HCT116 (cell line): Measurements from ENCODE around the gene TRAK1. TPM values are rescaled to one million over a fixed set of nuclear protein-coding genes. Genes with fewer than 3 reads are reported as not detected.

ENCODE experiments used
- ATAC-seq: fragments of 200-7000 bp; cut with Tn5 transposase; 2 replicates; pipeline ENCODE4 v1.9.1; 2020; ENCODE audit warnings: mild to moderate bottlenecking, moderate library complexity
- BruUV-seq: library from RNA; stranded (reverse); fragments of 400-500 nt; replicated peaks from 2 replicates; lab custom pipeline; 2021; lab: Mats Ljungman, UMichigan
- CTCF ChIA-PET: fragments of 300-600 bp; sonication (Branson Sonifier 250); formaldehyde crosslinking; loops from one replicate; lab custom pipeline; 2021; ENCODE audit warnings: antibody characterized with exemption; lab: Charles Lee
- POLR2A ChIA-PET: fragments of 300-600, 350-600 bp; sonication (Branson Sonifier 250); formaldehyde crosslinking; loops from one replicate; lab custom pipeline; 2021; ENCODE audit warnings: antibody characterized with exemption; lab: Charles Lee
- RAD21 ChIA-PET, 2 experiments: fragments of 300-600 bp; sonication (Branson Sonifier 250); formaldehyde crosslinking; loops; one replicate each; lab custom pipeline; 2023; ENCODE audit warnings: low total read pairs in 2 of 2; ENCODE audit not compliant: uncharacterized antibody in 2 of 2, unreplicated experiment in 2 of 2, low non-redundant PET in 1 of 2; lab: Charles Lee
- DNase-seq: peaks from one replicate; pipeline ENCODE4 v3.0.0-alpha.2; 2010; ENCODE audit warnings: low read depth, low spot score
- H2AFZ ChIP-seq: fragments of 200-600 bp; shearing (Covaris generic), sonication (generic); 2 replicates; pipeline ENCODE4 v1.6.1; 2017; ENCODE audit warnings: low read depth, mixed run types, mixed read lengths, antibody characterized with exemption, low read length; ENCODE audit not compliant: poor library complexity, severe bottlenecking
- H3K27ac ChIP-seq: 2 replicates; pipeline ENCODE4 v1.5.1; 2012; ENCODE audit warnings: low read depth, low read length
- H3K27me3 ChIP-seq: fragments of 200-600 bp; sonication (generic); 2 replicates; pipeline ENCODE4 v1.6.1; 2016; ENCODE audit warnings: mixed run types, low read length, mixed read lengths; ENCODE audit not compliant: insufficient read depth
- H3K36me3 ChIP-seq, 2 experiments: fragments of 200-500 bp in 1 of 2; fragments of 200-600 bp in 1 of 2; sonication (Bioruptor generic) in 1 of 2; sonication (generic) in 1 of 2; 2 replicates each; pipeline versions ENCODE4 v1.5.1 to v1.6.1; 2014 to 2016; ENCODE audit warnings: low read length in 2 of 2, inconsistent platforms in 1 of 2, mixed read lengths in 1 of 2, mixed run types in 1 of 2; ENCODE audit not compliant: insufficient read depth in 2 of 2, control insufficient read depth in 1 of 2
- H3K4me1 ChIP-seq, 2 experiments: fragments of 200-600 bp in 1 of 2; sonication (generic) in 1 of 2; 2 replicates each; pipeline versions ENCODE4 v1.5.1 to v1.6.1; 2012 to 2017; ENCODE audit warnings: low read length in 2 of 2, inconsistent platforms in 1 of 2, mild to moderate bottlenecking in 1 of 2, mixed read lengths in 1 of 2, mixed run types in 1 of 2, moderate library complexity in 1 of 2; ENCODE audit not compliant: insufficient read depth in 2 of 2, control insufficient read depth in 1 of 2
- H3K4me2 ChIP-seq: fragments of 200-600 bp; sonication (generic); 2 replicates; pipeline ENCODE4 v1.6.1; 2017; ENCODE audit warnings: mixed run types, low read length, mixed read lengths
- H3K4me3 ChIP-seq, 2 experiments: fragments of 200-600 bp in 1 of 2; sonication (generic) in 1 of 2; replicated peaks in 1 of 2; 2 replicates each; pipeline ENCODE4 v1.5.1; 2011 to 2016; ENCODE audit warnings: low read length in 2 of 2, control low read depth in 1 of 2, low read depth in 1 of 2, mild to moderate bottlenecking in 1 of 2, mixed read lengths in 1 of 2, mixed run types in 1 of 2
- H3K79me2 ChIP-seq: fragments of 200-600 bp; sonication (generic); 2 replicates; pipeline ENCODE4 v1.6.1; 2017; ENCODE audit warnings: mild to moderate bottlenecking, mixed run types, low read length, moderate library complexity, mixed read lengths; ENCODE audit not compliant: insufficient read depth
- H3K9ac ChIP-seq: fragments of 200-600 bp; sonication (generic); 2 replicates; pipeline ENCODE4 v1.6.1; 2016; ENCODE audit warnings: low read length, mixed read lengths
- H3K9me2 ChIP-seq: fragments of 200-600 bp; sonication (generic), shearing (Covaris generic); 2 replicates; pipeline ENCODE4 v1.6.1; 2017; ENCODE audit warnings: mixed run types, mild to moderate bottlenecking, moderate library complexity; ENCODE audit not compliant: insufficient read depth
- H3K9me3 ChIP-seq, 2 experiments: fragments of 200-500 bp in 1 of 2; fragments of 200-600 bp in 1 of 2; sonication (Bioruptor generic) in 1 of 2; sonication (generic) in 1 of 2; 2 replicates each; pipeline ENCODE4 v1.6.1; 2014 to 2017; ENCODE audit warnings: low read length in 2 of 2, mixed read lengths in 2 of 2, inconsistent platforms in 1 of 2, low read depth in 1 of 2, mild to moderate bottlenecking in 1 of 2, mixed run types in 1 of 2, moderate library complexity in 1 of 2; ENCODE audit not compliant: control insufficient read depth in 1 of 2, insufficient read depth in 1 of 2
- H4K20me1 ChIP-seq: fragments of 200-600 bp; sonication (generic), shearing (Covaris generic); 2 replicates; pipeline ENCODE4 v1.6.1; 2017; ENCODE audit warnings: mixed run types, mild to moderate bottlenecking, moderate library complexity; ENCODE audit not compliant: insufficient read depth
- CBX3 ChIP-seq: IDR thresholded peaks from 2 replicates; pipeline ENCODE4 v1.6.1; 2012; ENCODE audit warnings: low read depth
- CTCF ChIP-seq, 3 experiments: fragments of 200-600 bp in 1 of 3; sonication (generic) in 1 of 3; IDR thresholded peaks in 2 of 3; conservative IDR thresholded peaks in 1 of 3; 2 replicates each; pipeline ENCODE4 v1.5.1; 2012 to 2017; ENCODE audit warnings: low read depth in 2 of 3, low read length in 2 of 3, antibody characterized with exemption in 1 of 3, borderline replicate concordance in 1 of 3, control low read depth in 1 of 3, mild to moderate bottlenecking in 1 of 3, mixed read lengths in 1 of 3, mixed run types in 1 of 3, moderate library complexity in 1 of 3; ENCODE audit not compliant: insufficient read depth in 1 of 3
- EGR1 ChIP-seq: IDR thresholded peaks from 2 replicates; pipeline ENCODE4 v1.6.1; 2012; ENCODE audit warnings: low read depth
- ELF1 ChIP-seq: IDR thresholded peaks from 2 replicates; pipeline ENCODE4 v1.6.1; 2012; ENCODE audit warnings: low read depth, borderline replicate concordance
- EZH2 ChIP-seq: fragments of 200-600 bp; sonication (generic); IDR thresholded peaks from 2 replicates; pipeline ENCODE4 v1.6.1; 2017; ENCODE audit warnings: antibody characterized with exemption, mixed run types
- EZH2phosphoT487 ChIP-seq: fragments of 200-600 bp; IDR thresholded peaks from 2 replicates; pipeline ENCODE4 v1.6.1; 2018; ENCODE audit warnings: antibody characterized with exemption, borderline replicate concordance
- FOSL1 ChIP-seq: IDR thresholded peaks from 2 replicates; pipeline ENCODE4 v1.6.1; 2012; ENCODE audit warnings: low read depth
- JUND ChIP-seq: IDR thresholded peaks from 2 replicates; pipeline ENCODE4 v1.6.1; 2012
- MAX ChIP-seq: IDR thresholded peaks from 2 replicates; pipeline ENCODE4 v1.6.1; 2012
- POLR2AphosphoS5 ChIP-seq: IDR thresholded peaks from 2 replicates; pipeline ENCODE4 v1.6.1; 2011; ENCODE audit warnings: mild to moderate bottlenecking, low read depth, low read length, moderate library complexity
- RAD21 ChIP-seq: IDR thresholded peaks from 2 replicates; pipeline ENCODE4 v1.6.1; 2012; ENCODE audit warnings: low read depth, mild to moderate bottlenecking
- SIN3A ChIP-seq: IDR thresholded peaks from 2 replicates; pipeline ENCODE4 v1.6.1; 2012; ENCODE audit warnings: low read depth
- YY1 ChIP-seq: IDR thresholded peaks from 2 replicates; pipeline ENCODE4 v1.6.1; 2011; ENCODE audit warnings: low read length, low read depth, moderate library complexity, mild to moderate bottlenecking; ENCODE audit not compliant: insufficient replicate concordance; ENCODE audit errors: extremely low read depth
- ZFX ChIP-seq: fragments of 450-650 bp; IDR thresholded peaks from 2 replicates; pipeline ENCODE4 v1.6.1; 2017
- intact Hi-C: fragments of 100-400 bp; cut with micrococcal nuclease; formaldehyde crosslinking; loops from 2 replicates; pipeline ENCODE4 v1.10.0; 2022
- total RNA-seq: library from RNA; stranded (reverse); gene quantifications from one replicate; pipeline ENCODE4 v1.2.1, GENCODE V29; 2021; ENCODE audit not compliant: unreplicated experiment

TRAK1 gene
- total RNA-seq, 1 experiment from 2014 or later, result 25.9 TPM

DNA sequence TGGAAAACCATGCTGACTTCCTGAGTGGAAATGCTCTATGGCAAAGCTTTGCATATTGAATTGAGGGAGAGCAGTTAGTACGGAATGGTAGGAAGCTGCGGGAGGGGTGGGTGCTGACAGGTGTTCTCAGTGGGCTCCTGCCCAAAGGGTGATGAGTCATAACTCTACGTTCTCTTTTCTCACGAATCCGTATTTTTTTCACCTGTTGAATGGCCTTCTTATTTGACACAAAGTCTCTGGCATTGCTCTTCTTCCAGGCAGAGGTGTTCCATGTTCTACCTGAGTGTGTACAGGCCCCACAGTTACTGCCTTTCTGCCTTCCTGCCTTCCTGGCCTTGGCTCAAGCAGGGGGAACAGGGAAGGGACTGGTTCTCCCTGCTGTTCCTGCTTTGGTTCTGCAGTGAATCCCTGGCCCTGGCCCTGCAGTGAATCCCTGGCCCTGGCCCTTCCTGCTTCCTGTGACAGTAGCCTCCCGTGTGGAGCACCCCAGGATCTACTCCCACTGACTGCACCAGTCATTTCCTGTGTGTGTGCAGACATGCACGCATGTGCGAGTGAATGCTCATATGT lies 31.9 kb downstream of the TRAK1 start:
- Histone ChIP-seq H4K20me1 (no peaks in the 10 kb centered on the region), H3K27ac (no peak overlapping the region), H3K4me3 (no peak overlapping the region), H3K36me3 (no peaks in the 10 kb centered on the region), H3K9me3 (no peaks in the 10 kb centered on the region), H3K4me2 (no peak overlapping the region), H3K4me1 (peaks cover 15 to 27% of the 10 kb centered on the region in 2 experiments), H3K9ac (no peak overlapping the region), H3K79me2 (peaks cover 22% of the 10 kb centered on the region; the same call in 1 of the 2 replicates), H3K9me2 (no peaks in the 10 kb centered on the region), H2AFZ (no peak overlapping the region), H3K27me3 (no peaks in the 10 kb centered on the region)
- no peak for ATAC-seq
- ChIA-PET RAD21 (no interaction called here), CTCF (interaction anchor here (0.6 to 7.8 kb wide), 2 partner anchors 67 to 222 kb away, joined by 5 to 185 read pairs; no protein-coding TSS in a partner anchor), POLR2A (no interaction called here)
- DNase-seq, result no peak
- intact Hi-C loops, result no loop called here
- BruUV-seq, result no TSS peak
- TF ChIP-seq CTCF (IDR thresholded peaks at IDR 0.05 in 2 of 3, conservative IDR thresholded peaks at IDR 0.05 in 1 of 3; ENCODE audit: borderline replicate concordance in 1 of 3, insufficient read depth in 1 of 3, low read depth in 2 of 3, low read length in 2 of 3) (no peak), FOSL1 (no peak), MAX (no peak), EGR1 (no peak), ZFX (no peak), YY1 (no peak), EZH2 (no peak), ELF1 (no peak), EZH2phosphoT487 (no peak), POLR2AphosphoS5 (no peak), SIN3A (no peak), RAD21 (no peak), JUND (no peak), CBX3 (no peak)
